HUES48 (cell line): ENCODE results near the gene ORC2.
"Not testable (repeated sequence)": the region's sequence is repeated elsewhere in the genome, so short reads cannot be mapped to it uniquely, and the experiment has no call there.

Experiments used
- H3K27ac ChIP-seq: one replicate; pipeline ENCODE4 v1.7.0; 2013; ENCODE audit warnings: low read depth, low read length, inconsistent platforms
- H3K27me3 ChIP-seq: 2 replicates; pipeline ENCODE4 v1.6.1; 2013; ENCODE audit warnings: mild to moderate bottlenecking, low read length; ENCODE audit not compliant: control insufficient read depth, insufficient read depth
- H3K36me3 ChIP-seq: 2 replicates; pipeline ENCODE4 v1.6.1; 2013; ENCODE audit warnings: low read length; ENCODE audit not compliant: control insufficient read depth, insufficient read depth
- H3K4me1 ChIP-seq: 2 replicates; pipeline ENCODE4 v1.6.1; 2013; ENCODE audit warnings: mild to moderate bottlenecking, low read length; ENCODE audit not compliant: control insufficient read depth, insufficient read depth
- H3K4me3 ChIP-seq: 2 replicates; pipeline ENCODE4 v1.5.1; 2013; ENCODE audit warnings: mild to moderate bottlenecking, low read depth, low read length
- H3K9ac ChIP-seq: 2 replicates; pipeline ENCODE4 v1.6.1; 2013; ENCODE audit warnings: mild to moderate bottlenecking, low read depth, low read length, moderate library complexity
- H3K9me3 ChIP-seq: 2 replicates; pipeline ENCODE4 v1.6.1; 2013; ENCODE audit warnings: low read length; ENCODE audit not compliant: control insufficient read depth, insufficient read depth

Gene ORC2

DNA sequence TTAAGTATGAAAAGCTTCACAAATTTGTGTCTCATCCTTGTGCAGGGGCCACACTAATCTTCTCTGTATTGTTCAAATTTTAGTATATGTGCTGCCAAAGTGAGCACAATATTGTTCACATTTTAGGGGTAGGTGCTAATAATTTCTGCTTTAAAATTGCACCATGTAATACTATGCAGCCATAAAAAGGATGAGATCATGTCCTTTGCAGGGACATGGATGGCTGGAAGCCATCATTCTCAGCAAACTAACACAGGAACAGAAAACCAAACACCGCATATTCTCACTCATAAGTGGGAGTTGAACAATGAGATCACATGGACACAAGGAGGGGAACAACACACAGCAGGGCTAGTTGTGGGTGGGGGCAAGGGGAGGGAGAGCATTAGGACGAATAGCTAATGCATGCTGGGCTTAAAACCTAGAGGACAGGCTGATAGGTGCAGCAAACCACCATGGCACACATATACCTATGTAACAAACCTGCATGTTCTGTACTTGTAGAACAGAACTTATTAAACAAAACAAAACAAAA is 81.7 kb downstream of the ORC2 start:
- not testable (repeated sequence) for H3K4me3 ChIP-seq, H3K27ac ChIP-seq, H3K4me1 ChIP-seq, H3K9me3 ChIP-seq, H3K27me3 ChIP-seq, H3K9ac ChIP-seq
- H3K36me3 ChIP-seq, result peaks cover 83% of the 10 kb centered on the region

DNA sequence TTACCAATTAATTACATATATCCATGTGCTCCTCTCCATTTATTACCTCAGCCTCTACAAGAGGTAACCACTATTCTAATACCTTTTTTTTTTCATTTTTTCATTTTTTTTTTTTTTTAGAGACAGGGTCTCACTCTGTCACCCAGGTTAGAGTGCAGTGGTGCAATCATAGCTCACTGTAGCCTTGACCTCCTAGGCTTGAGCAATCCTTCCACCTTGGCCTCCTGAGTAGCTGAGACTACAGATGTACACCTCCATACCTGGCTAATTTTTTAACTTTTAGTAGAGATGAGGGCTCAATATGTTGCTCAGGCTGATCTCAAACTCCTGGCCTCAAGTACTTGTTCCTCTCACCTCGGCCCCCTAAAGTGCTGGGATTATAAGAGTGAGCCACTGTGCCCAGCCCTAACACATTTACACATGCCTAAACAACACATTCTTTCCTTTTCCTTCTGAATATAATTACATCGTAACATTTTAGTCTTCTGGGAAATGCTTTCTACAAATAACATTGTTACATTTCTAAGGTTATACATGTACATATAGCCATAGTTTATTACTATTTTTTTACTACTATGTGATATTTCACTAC is 85.1 kb downstream of the ORC2 start:
- Histone ChIP-seq H3K27ac (no peak overlapping the region), H3K36me3 (peaks cover 85% of the 10 kb centered on the region), H3K27me3 (no peaks in the 10 kb centered on the region), H3K4me1 (no peaks in the 10 kb centered on the region), H3K9ac (no peak overlapping the region), H3K9me3 (no peaks in the 10 kb centered on the region), H3K4me3 (no peak overlapping the region)

DNA sequence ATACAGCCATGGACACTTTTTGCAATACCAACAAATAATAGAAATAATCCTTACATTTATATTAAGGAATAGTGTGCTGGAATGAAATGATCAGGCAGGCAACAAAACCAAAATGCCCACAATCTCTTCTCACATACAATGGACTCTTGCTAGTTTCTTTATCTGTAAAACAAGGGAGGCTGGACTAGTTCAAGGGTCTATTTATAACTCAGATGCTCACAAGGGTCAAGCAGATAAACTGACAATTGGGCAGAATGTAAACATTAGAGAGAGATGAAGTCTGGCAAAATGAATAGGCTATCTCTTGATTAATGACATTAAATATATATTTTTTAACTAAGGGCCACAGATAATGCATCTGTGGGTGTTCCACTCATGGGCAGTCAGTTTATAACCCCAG is 86.0 kb downstream of the ORC2 start:
- no peaks in the 10 kb centered on the region for H3K27me3 ChIP-seq
- no peak overlapping the region for H3K9ac ChIP-seq
- H3K36me3 ChIP-seq, result peaks cover 82% of the 10 kb centered on the region
- H3K9me3 ChIP-seq, result no peaks in the 10 kb centered on the region
- no peaks in the 10 kb centered on the region for H3K4me1 ChIP-seq
- no peak overlapping the region for H3K27ac ChIP-seq
- no peak overlapping the region for H3K4me3 ChIP-seq

DNA sequence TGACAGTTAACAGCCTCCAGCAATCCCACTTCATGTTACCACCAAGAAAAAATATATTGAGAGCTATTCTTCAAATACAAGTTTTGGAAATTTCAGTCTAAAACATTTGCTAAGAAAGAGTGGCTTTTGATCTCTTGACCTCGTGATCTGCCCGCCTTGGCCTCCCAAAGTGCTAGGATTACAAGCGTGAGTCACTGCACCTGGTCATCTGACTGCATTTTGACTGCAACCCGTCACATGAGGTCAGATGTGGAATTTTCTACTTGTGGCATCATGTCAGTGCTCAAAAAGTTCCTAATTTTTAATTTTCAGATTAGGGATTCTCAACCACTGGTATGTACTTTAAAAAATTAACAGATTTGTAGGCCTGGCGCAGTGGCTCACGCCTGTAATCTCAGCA is 89.9 kb downstream of the ORC2 start:
- Histone ChIP-seq H3K9me3 (no peaks in the 10 kb centered on the region), H3K36me3 (peaks cover 58% of the 10 kb centered on the region), H3K27me3 (no peaks in the 10 kb centered on the region), H3K27ac (no peak overlapping the region), H3K4me3 (no peak overlapping the region), H3K9ac (no peak overlapping the region), H3K4me1 (no peaks in the 10 kb centered on the region)

DNA sequence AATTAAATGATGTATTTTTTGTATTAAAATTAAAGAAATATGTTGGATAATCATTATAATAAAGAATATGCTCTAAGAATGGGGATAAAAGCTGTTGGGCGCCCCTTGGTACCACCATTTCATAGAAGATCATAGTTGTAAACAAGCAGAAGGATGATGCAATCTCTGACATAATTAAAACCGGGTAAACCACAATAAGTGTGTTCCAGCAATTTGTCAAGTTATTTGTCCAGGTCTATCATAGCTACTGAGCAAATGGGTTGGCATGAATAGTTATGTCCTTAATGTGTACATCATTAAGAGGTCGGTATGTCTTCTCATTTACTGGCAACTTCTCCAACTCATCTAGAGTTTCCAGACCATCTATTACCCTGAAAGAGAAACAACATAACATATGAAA is 92.3 kb downstream of the ORC2 start:
- Histone ChIP-seq H3K4me1 (no peaks in the 10 kb centered on the region), H3K9me3 (no peaks in the 10 kb centered on the region), H3K4me3 (no peak overlapping the region)

DNA sequence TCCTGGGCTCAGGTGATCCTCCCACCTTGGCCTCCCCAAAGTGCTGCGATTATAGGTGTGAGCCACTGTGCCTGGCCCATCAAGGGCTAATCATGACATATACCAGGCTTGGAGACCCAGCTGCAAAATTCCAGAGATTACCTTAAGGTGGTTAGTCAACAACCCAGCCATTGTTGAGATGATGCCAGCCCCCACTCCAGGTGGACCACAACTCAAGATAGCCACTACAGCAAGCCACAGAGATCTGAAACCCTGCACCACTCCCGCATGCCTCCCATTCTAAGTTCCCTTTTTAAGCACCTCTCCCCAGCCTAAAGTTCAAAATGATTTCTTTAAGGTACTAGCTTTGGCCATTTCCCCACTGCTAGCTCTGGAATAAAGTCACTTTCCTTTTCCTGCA is 94.4 kb downstream of the ORC2 start:
- Histone ChIP-seq H3K4me1 (no peaks in the 10 kb centered on the region), H3K9ac (no peak overlapping the region), H3K9me3 (no peaks in the 10 kb centered on the region), H3K36me3 (peaks cover 19% of the 10 kb centered on the region), H3K27ac (no peak overlapping the region), H3K27me3 (no peaks in the 10 kb centered on the region), H3K4me3 (no peak overlapping the region)

More for the DNA sequence above, 92.3 kb downstream of the ORC2 start:
- Histone ChIP-seq H3K36me3 (peaks cover 39% of the 10 kb centered on the region), H3K9ac (no peak overlapping the region), H3K27ac (no peak overlapping the region), H3K27me3 (no peaks in the 10 kb centered on the region)

DNA sequence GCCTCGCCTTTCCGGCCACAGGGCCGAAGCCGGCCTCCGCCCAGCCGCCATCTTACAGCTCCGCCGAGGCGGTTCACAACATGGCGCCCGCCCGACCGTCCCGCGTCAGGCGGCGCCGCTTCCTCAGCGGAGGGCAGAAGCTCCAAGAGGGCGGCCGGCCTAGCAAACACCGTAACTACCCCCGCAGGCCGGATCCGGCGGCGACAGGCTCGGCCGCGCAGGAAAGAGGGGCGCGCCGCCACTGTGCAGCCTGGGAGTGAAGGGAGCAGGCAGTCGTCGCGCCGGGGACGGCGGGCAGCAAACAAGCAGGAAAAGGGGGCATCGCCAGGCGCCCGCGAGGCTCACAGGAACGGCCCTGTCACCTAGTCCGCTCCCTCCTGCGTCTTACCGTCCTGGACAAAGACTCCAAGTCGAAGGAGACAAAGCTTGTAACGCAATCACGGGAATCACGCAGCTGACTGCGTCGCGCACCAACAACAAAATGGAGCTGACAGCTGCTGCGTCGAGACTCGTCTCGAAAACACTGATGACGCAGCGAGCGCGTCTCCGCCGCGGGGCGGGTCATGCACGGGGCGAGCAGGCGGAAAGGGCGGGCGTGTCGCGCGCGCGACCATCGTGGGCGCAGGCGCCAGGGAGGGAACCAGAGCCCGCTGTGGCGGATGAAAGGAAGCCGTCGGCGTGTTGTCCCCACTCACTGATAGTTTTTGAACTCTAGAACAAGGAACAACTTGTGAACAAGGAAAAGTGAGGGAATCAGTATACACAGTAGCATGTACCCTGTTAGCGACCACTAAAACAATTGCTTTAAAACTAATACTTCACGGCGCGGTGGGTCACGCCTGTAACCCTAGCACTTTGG is 99.1 kb downstream of the ORC2 start, which contains the start of gene CLK1:
Gene CLK1 (minus strand): TSS at position 483 of the 859 bp plus-strand sequence. CDS start 2,796 bp downstream, outside the sequence.
- Histone ChIP-seq H3K9ac (peak within 1 kb of the TSS; percentile 85), H3K9me3 (no peaks in the 10 kb centered on the region), H3K27ac (peak within 1 kb of the TSS; percentile 97), H3K27me3 (no peaks in the 10 kb centered on the region), H3K36me3 (peaks cover 22% of the 10 kb centered on the region), H3K4me3 (peak within 1 kb of the TSS; percentile 86), H3K4me1 (peaks cover 16% of the 10 kb centered on the region)

DNA sequence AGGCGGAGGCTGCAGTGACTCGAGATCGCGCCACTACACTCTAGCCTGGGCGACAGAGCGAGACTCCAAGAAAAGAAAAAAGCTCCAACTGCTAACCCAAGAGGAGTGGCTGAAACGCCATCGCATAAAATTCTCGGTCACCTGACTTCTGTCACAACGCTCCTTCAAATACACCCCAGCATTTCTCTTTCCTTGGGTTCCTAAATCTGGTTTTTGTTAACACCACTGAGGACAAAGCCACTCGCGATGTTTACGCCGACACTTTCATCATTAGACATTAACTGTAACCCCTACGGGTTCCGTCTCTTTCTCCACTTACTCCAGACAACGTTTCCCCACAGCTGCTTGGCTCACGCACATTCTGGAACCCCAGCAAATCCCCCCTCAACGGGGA is 99.7 kb downstream of the ORC2 start:
- Histone ChIP-seq H3K9me3 (no peaks in the 10 kb centered on the region), H3K4me3 (peak overlapping the region; percentile 86), H3K27ac (peak overlapping the region; percentile 97), H3K27me3 (no peaks in the 10 kb centered on the region), H3K4me1 (peaks cover 16% of the 10 kb centered on the region), H3K36me3 (peaks cover 28% of the 10 kb centered on the region), H3K9ac (peak overlapping the region; percentile 85)

DNA sequence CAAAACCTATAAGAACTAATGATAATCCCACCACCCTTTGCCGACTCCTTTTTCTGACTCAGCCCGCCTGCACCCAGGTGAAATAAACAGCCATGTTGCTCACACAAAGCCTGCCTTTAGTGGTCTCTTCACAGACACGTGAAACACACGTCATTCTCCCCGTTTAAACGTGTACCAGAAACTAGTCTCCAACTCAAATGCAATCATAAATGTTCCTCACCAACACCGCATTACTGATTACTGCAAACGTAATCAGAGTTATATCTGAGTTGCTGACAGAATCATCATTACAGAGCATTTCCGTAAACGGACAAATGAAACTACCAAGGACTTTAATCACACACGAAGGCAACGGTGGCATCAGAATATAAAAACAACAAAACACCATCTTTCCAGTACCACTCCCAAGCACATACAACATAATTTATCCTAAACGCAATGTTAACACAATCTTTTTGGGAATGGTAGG is 100.9 kb downstream of the ORC2 start:
- H3K27ac ChIP-seq, result peak overlapping the region; percentile 97
- H3K27me3 ChIP-seq, result no peaks in the 10 kb centered on the region
- peak overlapping the region; percentile 85 for H3K9ac ChIP-seq
- peaks cover 16% of the 10 kb centered on the region for H3K4me1 ChIP-seq
- no peaks in the 10 kb centered on the region for H3K9me3 ChIP-seq
- H3K36me3 ChIP-seq, result peaks cover 40% of the 10 kb centered on the region
- peak overlapping the region; percentile 86 for H3K4me3 ChIP-seq

DNA sequence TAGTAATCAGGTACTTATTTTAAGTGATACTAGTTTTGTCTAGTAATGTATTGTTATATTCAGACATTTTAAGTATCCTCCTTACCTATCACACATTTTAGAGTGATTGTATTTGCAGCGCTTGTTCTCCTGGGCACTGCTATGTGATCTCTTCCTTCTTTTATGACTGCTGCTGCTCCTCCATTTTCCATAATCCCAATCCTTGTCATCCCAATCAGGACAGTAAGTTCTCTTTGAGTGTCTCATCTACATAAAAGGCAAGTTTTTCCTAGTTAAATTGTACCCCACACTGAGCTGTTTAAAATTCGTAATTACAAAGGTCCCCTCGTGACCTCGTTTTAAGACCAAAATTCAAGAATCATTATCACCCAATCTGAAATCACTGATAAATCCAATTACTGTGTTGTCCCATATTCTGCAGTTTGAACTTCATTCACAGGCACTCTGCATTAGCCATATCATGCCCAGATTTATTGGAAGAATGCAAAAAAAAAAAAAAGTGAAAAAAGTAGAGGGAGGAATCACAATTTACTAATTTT is 101.8 kb downstream of the ORC2 start:
- H3K9me3 ChIP-seq, result no peaks in the 10 kb centered on the region
- no peak overlapping the region for H3K9ac ChIP-seq
- H3K36me3 ChIP-seq, result peaks cover 49% of the 10 kb centered on the region
- H3K4me1 ChIP-seq, result peaks cover 16% of the 10 kb centered on the region
- H3K27ac ChIP-seq, result peak overlapping the region; percentile 18
- peak overlapping the region; percentile 86 for H3K4me3 ChIP-seq
- no peaks in the 10 kb centered on the region for H3K27me3 ChIP-seq
